Stimulated activated CD4-positive, alpha-beta T cell treated with anti-CD3 and anti-CD28 coated beads, Interleukin-1b, Interleukin-23, amount 100 ng/mL, for 48 hours (primary cell): Measurements from ENCODE around the gene HYAL3.
"Not testable (repeated sequence)": the region's sequence is repeated elsewhere in the genome, so short reads cannot be mapped to it uniquely, and the experiment has no call there.

Experiments
- DNase-seq: peaks from one replicate; pipeline ENCODE4 v3.0.0-alpha.2; 2020

The HYAL3 gene

DNA sequence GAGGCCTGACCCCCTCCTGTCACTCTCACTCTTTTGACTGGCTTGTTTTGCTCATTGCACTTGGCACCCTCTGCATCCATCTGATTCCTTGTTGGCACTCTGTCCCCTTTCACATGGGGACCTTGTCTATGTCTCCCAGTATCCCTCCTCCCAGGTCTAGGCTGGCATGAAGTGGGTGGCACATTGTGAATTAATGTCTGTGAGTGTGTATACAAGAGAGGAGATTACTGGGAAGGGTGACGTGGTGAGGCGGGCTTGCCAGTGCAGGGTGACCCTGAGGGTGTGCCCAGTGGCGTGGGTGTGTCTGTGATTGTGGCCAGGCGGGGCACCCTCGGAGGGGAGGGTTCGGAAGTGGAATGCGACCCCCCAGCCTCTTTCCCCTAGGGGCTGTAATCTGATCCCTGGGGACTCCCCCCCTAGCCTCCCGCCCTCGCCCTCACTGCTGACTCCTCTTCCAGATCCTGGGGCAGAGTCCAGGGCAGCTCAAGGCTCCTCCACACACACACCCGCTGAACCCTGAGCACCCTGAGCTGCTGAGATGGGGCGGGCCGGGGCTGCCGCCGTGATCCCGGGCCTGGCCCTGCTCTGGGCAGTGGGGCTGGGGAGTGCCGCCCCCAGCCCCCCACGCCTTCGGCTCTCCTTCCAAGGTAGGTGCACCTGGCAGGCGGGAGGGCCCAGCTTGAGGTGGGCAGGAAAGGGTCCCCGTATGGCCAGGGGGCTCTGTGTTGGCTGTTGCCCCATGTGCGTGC lies 30.3 kb downstream of the HYAL3 start, which contains the start of gene SEMA3B:
TSS of gene SEMA3B (plus strand) at position 445 of the 749 bp plus-strand sequence. CDS start at position 539, 94 bp downstream.
- no peak for DNase-seq

DNA sequence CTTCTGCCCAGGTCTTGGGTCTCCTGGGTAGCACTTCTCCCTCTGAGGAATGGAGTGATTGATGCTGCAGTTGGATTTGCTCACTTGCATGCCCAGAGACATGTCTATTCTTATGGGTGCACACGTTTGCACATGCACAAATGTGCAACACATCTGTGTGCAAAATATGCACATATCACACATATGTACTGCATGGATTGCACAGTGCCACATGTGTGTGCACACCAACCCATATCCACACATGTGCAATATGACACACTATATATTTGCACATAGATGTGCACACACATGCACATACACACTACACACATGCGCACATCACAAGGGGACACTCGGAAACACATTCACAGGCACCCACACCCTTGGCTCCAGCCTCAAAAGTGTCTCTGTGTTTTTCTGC lies 30.9 kb downstream of the HYAL3 start:
- no peak for DNase-seq

DNA sequence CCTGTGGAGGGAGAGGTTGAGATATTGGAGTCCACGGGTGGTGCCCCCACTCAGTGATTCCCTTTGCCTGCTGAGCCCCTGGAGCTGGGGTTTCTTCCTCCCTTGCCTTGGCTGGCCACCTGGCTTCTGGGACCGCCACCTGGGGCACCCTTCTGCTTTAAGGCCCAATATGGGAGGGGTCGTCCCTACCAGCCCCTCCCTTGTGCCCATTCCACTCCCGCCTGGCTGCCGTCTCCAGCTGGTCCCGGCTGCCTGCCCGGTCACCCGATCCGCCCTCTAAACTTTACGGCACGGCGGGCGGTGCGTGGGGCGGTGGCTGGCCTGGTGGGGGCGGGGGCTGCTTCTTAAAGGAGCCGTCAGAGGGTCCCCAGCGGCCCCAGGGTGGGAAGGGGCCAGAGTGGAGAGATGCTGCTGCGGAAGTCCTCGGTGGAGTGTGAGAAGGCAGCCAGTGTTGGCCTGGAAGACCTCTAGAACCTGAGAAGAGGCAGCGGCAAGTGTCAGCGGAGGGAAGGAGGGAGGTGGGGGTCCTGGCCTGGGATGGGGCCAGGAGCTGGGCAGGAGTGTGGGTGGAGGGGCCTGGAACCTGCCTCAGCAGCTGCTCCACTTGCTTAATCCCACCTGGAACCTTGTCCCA lies 31.8 kb downstream of the HYAL3 start:
- no peak for DNase-seq

DNA sequence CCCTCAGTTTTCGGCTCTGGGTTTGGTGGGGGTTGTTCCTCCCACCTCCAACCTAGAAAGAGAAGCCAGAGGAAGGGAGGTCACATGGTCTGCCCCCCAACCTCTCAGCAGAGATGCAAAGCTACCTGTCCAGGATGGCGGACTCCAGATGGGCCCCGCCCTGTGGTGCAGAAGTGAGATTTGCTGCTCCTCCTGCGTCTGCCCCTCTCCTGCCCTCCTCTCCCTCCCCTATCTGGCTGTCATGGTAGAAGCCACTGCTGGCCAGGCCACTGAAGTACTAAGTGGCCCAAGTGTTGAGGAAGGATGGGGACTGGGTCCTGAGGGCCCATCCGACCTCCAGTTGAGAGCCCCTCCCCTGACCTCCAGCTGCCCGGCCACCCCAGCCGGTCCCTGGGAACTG lies 32.4 kb downstream of the HYAL3 start:
- DNase-seq = no peak

DNA sequence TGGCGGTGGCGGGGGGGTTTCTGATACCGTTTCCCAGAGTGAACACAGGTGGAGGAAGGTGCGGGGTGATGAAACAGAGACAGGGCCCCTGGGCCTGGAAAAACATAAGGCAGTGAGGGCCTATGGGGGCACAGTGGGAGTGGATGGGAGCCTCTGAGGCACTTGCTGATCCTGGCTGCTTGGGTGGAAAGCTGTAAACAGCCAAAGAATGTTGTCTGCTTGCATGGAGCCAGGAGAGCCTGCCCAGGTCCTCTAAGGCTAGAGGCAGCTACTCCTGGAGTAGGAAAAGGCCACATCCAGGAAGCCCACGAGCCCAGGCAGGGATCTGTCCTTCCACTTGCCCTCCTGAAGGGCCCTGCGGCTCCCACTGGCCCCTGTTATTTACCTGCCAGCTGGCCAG lies 33.2 kb downstream of the HYAL3 start:
- no peak for DNase-seq

DNA sequence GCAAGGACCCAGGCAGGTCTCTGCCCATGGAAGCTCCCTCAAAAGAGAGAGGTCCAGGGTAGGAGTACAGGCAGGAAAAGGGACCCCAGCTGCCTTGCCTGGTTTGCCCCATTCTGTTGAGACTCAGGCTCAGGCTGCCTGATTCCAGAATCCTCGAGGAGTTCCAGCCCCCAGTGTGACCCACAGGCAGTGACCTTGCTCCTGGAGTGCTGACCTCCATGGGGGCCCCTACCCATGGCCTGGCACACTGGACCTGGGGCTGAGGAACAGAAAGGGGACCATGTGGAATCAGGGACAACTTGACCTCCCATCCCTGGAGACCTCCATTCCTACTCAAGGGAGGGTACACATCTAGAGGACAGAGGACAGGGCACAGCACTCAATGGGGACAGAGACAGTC lies 33.6 kb downstream of the HYAL3 start:
- DNase-seq = no peak

DNA sequence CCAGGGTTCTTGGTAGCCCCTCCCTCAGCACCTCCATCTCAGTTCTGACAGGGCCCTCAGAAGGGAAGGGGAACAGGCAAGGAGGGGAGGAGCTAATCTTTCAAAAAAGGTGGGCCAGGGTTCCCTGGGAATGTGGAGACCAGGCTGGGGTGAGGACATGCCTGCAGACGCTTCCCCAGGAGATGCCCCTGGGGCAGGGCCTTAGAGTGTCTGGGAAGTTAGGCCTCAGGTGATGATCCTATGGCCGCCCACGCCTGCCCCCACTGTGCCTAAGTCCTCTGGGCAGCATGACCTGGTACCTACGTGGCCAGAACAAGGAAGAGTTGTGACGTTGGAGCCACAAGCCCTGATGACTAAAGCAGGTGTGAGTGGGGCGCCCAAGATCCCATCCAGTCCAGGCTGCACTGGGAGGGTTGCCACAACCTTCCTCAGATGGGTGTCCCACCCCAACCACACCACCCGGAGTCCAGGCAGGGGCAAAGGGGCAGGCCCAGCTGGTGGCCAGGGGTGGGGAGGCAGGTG lies 34.2 kb downstream of the HYAL3 start:
- no peak for DNase-seq

DNA sequence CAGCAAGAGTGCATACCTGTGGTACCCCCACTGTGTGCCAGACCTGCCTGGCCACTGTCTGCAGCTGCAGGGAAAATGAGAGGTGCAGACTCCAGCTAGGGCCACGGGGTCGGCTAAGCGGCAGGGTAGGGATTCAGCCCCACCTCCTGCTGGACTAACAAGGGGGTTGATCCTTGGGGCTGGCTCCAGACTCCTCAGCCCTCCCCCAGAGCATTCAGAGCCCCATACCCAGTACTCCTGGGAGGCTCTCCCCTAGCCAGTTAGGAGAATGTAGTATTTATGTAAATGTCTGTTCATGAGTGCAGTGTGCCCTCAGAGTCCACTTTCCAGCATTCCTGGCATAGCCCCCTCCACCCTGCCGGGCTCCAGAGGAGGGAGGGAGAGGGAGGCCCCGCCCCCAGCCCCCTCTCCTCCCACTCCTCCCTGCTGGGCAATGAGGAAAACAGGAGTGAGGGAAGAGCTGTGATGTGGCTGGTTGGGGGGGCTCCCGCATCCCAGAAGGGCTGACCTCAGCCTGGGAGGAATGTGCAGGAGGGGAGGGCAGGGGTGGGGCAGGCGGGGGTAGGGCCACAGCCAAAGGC lies 34.7 kb downstream of the HYAL3 start:
- DNase-seq = no peak

DNA sequence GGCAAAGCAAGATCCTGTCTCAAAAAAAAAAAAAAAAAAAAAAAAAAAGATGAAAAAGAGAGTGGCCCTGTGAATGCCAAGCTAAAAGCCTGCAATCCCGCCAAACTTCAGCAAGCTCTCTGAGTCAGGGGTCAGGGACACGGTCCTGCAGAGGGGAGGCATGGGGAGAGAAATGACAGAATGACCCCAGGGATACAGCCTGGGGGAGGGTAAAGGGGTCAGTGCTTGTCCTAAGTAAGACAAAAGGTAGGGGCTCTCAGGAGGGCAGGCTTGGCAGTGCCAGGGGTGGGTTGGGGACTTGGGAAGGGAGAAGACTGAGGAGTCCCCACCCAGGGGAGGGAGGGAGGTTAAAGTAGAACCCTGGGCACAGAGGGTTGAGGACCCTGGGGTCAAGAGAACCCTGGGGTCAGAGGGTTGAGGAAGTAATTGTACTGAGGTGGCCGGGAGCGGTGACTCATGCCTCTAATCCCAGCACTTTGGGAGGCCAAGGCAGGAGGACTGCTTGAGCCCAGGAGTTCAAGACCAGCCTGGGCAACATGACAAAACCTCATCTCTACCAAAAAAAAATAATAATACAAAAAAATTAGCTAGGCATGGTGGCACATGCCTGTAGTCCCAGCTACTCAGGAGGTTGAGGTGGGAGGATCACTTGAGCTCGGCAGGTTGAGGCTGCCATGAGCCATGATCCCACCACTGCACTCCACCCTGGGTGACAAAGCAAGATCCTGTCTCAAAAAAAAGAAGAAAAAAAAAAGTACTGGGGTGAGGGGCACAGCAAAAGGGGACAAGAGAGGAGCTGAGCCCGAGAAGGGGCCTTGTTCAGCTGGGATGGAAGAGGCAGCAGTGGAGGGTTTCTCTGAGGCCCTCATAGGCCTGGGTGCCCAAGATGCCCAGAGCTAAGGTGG lies 35.5 kb downstream of the HYAL3 start:
- no peak for DNase-seq

DNA sequence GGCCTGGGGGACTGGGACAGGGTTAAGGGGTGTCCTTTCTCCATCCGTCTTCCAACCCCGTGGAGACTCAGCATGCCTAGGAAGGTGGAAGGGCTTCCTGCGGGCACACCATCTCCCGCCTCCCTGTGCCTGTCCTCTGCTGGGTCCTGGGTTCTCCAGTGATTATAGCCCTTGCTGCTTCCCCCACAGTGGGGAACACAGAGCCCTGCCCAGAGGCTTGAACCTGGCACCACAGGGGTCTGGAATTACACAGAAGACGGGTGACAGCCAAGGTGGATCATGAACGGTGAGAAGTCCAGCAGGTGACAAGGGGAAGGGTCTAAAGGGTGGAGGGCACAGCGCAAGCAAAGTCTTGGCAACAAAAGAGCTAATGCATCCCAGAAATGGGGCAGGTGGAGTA lies 36.4 kb downstream of the HYAL3 start:
- no peak for DNase-seq

DNA sequence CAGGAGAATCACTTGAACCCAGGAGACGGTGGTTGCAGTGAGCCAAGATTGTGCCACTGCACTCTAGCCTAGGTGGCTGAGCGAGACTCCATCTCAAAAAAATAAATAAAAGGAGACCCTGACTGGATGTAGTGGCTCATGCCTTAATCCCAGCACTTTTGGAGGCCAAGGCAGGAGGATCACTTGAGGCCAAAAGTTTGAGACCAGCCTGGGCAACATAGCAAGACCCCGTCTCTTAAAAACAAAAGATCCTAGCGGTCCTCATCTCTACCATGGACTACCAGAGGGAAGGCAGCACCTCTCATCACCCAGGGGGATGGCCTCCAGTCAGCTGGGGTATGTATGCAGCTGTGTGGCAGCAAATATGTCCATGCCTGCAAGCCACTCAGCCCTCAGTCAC lies 37.0 kb downstream of the HYAL3 start:
- DNase-seq = not testable (repeated sequence)

DNA sequence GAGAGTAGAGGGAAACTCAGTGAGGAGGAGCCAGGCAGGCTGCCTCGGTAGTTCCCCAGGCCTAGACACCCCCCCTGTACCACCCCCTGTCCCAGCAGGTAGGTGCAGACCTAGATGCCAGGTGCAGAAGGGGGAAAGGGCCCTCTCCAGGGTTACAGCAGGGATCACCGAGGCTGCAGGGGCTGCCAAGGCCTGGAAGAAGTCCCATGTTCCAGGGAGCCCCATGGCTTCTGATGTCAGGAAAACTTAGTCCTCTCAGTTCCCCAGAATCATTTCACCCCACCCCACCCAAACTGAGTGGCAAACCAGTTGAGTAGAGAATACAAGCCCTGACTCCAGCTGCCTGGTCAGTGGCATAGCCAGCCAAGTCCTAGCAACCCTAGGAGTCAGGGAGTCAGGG lies 37.7 kb downstream of the HYAL3 start:
- DNase-seq = no peak

DNA sequence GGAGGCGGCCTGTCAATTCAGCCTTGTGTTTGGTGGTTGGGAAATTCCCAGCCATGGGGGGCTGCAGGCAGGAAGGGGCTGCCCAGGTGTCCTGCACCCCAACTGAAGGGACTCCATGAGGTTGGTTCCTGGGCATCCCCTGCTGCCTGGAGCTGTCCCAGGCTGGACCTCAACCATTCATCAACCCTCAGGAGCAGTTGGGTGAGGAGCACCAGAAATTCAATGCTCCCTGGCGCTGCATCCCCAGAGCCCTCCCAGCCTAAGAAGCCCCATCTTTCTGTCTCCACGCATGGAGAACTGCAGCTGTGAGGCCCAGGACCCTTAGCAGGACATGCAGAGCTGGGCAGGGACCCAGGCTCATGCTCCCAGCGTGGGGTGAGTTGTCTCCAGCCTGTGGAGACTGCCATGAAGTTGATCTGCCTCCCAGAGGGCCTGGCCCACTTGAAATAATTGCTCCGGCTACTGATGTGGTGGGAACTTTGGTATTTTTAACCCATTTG lies 38.2 kb downstream of the HYAL3 start:
- DNase-seq = no peak

DNA sequence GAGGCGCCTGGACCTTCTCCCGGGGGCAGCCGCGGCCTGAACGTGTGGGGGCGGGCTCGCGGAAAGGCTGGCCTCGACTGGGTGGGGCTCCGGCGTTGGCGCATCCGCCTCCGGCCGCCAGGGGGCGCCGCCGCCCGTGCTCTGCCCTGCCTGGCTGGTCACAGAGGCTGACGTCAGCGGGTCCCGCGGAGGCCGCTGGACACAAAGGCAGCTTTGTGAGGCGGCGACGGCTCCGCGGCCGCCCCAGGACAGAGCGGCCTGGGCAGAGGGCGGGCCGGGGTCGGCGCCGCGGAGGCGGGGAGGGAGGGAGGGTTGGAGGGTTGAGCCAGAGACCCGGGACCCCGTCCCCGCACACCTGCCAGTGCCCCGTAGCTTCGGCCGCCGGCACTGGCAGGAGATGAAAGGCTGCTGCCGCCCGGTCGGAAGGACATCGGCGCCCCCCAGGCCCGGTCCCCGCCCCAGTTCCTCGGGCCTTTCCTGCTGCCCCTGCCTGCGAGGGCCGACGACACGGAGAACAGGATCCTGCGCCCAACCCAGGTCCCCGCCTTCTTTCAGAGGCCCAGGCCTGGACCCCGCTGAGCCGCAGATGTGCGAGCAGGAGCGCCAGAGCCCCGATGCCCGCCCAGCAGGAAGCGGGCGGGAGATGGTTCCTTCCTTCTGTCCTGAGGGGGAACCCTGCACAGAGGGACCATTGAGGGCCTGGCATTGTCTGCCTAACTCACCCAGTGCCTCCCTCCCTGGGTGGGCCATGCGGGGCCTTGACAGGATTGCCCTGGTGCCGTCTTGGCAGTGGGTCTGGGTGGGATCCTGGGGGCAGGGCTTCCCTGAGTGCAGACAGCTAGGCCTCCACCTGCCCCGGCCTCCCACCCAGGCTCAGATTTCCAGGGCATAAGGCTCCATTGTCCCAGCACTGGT lies 38.9 kb downstream of the HYAL3 start:
- peak; percentile 84 for DNase-seq

DNA sequence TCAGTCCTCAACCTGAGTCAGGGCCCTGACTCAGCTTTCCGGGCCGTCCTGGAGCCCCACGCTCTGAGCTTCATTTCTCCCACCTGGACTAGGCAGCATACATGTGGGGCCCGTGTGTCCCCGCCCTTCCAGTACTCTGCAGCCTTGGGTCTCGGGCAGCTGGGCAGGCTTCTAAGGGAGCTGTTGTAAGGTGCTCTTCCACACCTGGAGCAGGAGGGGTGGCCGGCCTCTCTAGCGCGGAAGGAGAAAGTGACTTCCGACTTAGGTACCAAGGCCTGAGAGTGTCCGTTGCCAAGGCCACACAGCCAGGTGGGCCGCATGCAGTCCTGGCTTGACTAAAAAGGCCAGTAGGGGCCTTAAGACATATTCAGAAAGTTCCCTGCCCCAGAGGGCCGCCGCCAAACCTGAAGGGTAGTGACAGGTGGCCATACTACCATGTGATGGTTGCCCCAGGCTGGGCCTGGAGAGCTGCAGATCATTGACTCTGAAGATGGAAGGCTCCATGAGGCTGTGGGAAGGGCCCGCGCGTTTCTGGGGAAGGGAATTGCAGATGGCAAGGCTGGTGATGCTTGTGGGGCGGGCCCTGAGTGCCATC lies 39.7 kb downstream of the HYAL3 start:
- DNase-seq = no peak

DNA sequence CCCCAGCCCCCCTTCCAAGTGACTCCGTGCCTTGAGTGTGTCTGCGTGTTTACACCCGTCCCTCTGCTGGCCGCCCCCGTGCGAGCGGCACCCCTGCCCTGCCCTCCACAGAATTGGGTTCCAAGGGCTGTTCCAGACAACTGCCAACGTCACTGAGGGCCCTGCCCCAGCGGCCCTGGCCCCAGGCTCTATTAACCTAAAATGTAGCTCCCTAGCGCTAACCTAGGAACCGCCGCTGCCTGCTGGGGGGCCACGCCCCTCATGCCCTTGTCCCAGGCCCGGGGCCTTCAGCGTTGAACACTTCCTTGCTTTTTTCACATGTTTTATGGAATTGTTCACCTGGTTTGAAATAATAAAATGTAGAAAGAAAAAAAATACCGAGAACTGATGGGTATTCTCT lies 40.2 kb downstream of the HYAL3 start:
- no peak for DNase-seq

DNA sequence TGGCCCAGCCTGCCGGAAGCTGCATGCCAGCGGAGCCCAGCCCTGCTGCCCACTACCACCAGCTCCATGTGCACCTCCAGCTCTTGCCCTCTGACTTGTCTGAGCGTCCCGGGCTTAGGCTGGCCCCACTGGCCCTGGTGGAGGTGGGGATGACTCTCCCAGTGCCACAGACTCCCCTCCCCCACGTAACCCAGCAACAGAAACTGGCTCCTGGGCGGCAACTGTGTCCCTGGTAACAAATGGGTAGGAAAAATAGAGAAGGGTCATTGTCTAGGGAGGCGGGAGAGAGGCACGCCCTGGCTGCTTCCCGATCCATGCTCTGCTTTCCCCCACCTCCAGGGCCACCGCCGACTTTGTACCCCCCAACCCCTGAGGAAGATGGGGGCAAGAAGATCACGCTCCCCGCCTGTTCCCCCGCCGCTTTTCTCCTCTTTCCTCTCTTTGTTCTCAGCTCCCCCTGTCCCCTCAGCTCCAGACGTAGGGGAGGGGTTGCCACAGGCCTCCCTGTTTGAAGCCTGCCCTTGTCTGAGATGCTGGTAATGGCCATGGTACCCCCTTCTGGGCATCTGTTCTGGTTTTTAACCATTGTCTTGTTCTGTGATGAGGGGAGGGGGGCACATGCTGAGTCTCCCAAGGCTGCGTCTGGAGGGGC lies 41.0 kb downstream of the HYAL3 start:
- no peak for DNase-seq

DNA sequence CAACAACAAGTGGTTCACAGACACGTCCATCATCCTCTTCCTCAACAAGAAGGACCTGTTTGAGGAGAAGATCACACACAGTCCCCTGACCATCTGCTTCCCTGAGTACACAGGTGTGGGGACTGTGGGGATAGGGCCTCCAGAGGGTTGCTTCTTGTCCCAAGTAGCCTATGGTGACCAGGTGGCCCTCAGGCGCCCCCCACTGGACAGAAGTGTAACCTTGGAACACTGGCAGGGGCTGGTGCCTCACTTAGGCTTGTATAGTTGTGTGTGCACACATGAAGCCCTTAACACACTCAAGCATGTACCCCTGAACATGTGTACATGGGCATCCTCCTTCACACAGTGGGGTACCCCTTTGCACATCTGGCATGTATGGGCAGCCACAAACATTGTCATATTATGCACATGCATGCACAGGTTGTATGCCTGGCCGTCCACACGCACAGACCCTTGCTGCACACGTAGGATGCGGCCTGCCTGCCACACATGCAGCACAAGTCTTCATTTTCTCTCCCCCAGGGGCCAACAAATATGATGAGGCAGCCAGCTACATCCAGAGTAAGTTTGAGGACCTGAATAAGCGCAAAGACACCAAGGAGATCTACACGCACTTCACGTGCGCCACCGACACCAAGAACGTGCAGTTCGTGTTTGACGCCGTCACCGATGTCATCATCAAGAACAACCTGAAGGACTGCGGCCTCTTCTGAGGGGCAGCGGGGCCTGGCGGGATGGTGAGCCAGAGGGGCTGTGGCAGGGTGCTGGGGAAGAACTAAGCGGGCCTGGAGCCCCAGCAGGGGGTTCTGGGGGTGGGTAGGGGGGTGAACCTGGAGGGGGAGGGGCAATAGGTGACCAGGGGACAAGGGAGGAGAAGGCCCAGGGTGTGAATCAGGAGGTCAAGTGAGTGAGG lies 42.0 kb downstream of the HYAL3 start:
- peak; percentile 43 for DNase-seq

DNA sequence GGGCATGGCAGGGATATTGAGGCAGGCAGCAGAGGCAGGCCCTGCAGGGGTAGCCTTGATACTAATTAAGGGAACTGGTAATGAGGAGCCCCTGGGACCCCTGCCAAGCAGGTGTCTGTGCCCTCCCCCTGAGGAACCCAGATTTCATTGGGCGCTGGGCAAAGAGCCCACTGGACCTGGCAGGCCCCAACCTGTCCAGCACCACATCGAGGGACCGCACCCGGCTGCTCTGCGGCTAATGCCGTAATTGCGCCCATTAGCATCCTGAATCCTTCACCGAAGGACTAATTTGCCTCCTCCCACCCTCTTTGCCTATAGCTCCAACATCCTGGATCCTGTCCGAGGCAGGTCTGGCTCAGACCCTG lies 44.0 kb downstream of the HYAL3 start:
- DNase-seq = no peak
